ENCODE measurements around the gene MEGF6. TPM values are rescaled to one million over a fixed set of nuclear protein-coding genes. Genes with fewer than 3 reads are reported as not detected.

MEGF6 gene
- total RNA-seq, 2 donors from 2014 or later, result 83.0 to 103 TPM

DNA sequence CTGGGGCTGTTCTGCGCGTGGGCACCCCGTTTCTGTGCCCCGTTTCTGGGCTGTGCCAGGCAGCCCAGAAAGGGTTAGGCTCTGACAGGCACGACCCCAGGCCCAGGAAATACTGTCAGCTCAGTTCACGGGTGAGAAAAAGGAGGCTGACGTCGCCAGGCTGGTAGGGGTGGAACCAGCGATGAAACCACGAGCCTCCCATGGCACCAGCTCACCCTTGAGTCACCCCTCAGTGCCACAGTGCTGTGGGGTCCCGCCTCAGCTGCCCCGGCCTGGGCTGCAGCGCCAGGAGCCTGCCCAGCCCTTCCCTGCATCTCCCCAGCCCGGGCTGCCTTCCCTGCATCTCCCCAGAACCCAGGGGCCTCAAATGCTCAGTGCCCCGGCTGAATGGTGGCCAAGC is 11.5 kb downstream of the MEGF6 start:
- H3K27me3 ChIP-seq (ENCODE audit: control insufficient read depth, insufficient read depth, low read length, poor library complexity, severe bottlenecking), result no peaks in the 10 kb centered on the region
- H3K4me1 ChIP-seq (ENCODE audit: control insufficient read depth, insufficient read depth, low read length), result no peaks in the 10 kb centered on the region
- H3K9ac ChIP-seq (ENCODE audit: extremely low read depth, low read length, poor library complexity, severe bottlenecking), result no peak overlapping the region
- 84 to 91% methylated on average over 14 to 15 of the region's 15 CpGs for WGBS, 2 experiments (ENCODE audit: insufficient coverage in 1 of 2, insufficient read length in 1 of 2)
- H3K36me3 Mint-ChIP-seq (ENCODE audit: low read depth), result peaks cover 2% of the 10 kb centered on the region
- H3K27me3 Mint-ChIP-seq (ENCODE audit: insufficient read depth), result no peaks in the 10 kb centered on the region
- H3K9me3 Mint-ChIP-seq, result no peaks in the 10 kb centered on the region
- DNase-seq, result no peak
- H3K4me3 Mint-ChIP-seq, result no peak overlapping the region
- TF ChIP-seq, protein P1, sequence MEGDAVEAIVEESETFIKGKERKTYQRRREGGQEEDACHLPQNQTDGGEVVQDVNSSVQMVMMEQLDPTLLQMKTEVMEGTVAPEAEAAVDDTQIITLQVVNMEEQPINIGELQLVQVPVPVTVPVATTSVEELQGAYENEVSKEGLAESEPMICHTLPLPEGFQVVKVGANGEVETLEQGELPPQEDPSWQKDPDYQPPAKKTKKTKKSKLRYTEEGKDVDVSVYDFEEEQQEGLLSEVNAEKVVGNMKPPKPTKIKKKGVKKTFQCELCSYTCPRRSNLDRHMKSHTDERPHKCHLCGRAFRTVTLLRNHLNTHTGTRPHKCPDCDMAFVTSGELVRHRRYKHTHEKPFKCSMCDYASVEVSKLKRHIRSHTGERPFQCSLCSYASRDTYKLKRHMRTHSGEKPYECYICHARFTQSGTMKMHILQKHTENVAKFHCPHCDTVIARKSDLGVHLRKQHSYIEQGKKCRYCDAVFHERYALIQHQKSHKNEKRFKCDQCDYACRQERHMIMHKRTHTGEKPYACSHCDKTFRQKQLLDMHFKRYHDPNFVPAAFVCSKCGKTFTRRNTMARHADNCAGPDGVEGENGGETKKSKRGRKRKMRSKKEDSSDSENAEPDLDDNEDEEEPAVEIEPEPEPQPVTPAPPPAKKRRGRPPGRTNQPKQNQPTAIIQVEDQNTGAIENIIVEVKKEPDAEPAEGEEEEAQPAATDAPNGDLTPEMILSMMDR (conservative IDR thresholded peaks at IDR 0.05), result no peak
- H3K4me1 Mint-ChIP-seq, result peaks cover 11% of the 10 kb centered on the region
- H3K4me3 ChIP-seq (ENCODE audit: low read length), result no peak overlapping the region
- no peaks in the 10 kb centered on the region for H3K36me3 ChIP-seq (ENCODE audit: control insufficient read depth, insufficient read depth, low read length)
- peak overlapping the region; percentile 41 for H3K27ac ChIP-seq (ENCODE audit: low read depth, low read length)
- no peak overlapping the region for H3K27ac Mint-ChIP-seq
- H3K9me3 ChIP-seq (ENCODE audit: control insufficient read depth, low read length), result no peaks in the 10 kb centered on the region

DNA sequence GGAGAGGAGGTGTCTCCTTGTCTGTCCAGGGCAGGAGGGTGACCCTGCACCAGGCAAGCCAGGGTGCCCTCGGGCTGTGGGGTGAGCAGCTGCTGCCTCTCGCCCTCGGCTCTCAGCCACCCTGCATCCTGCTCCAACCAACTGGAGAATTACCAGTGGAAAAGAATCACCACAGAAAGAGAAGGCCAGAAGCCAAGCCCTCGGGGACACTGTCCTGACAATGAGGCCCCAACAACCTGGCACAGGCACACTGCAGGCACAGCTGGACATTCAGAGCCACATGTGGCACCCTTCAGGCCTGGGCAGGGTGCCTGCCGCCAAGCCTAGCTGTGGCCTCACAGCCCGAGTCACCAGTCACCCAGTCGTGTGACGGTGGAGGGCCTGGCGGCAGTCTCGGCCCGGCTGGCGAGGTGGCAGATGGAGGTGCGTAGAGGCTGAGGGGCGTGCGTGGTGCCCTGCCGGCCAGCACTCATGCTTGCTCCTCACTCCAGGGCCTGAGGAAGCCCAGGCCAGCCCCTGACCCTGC is 12.0 kb downstream of the MEGF6 start:
- no peaks in the 10 kb centered on the region for H3K27me3 Mint-ChIP-seq (ENCODE audit: insufficient read depth)
- 87 to 94% methylated on average over 9 to 16 of the region's 16 CpGs for WGBS, 2 experiments (ENCODE audit: insufficient coverage in 1 of 2, insufficient read length in 1 of 2)
- DNase-seq, result no peak
- no peaks in the 10 kb centered on the region for H3K9me3 Mint-ChIP-seq
- H3K4me3 ChIP-seq (ENCODE audit: low read length), result no peak overlapping the region
- TF ChIP-seq, protein P1 (conservative IDR thresholded peaks at IDR 0.05), result no peak
- no peaks in the 10 kb centered on the region for H3K36me3 ChIP-seq (ENCODE audit: control insufficient read depth, insufficient read depth, low read length)
- no peaks in the 10 kb centered on the region for H3K9me3 ChIP-seq (ENCODE audit: control insufficient read depth, low read length)
- peaks cover 2% of the 10 kb centered on the region for H3K36me3 Mint-ChIP-seq (ENCODE audit: low read depth)
- no peak overlapping the region for H3K27ac Mint-ChIP-seq
- H3K9ac ChIP-seq (ENCODE audit: extremely low read depth, low read length, poor library complexity, severe bottlenecking), result no peak overlapping the region
- H3K27ac ChIP-seq (ENCODE audit: low read depth, low read length), result peak overlapping the region; percentile 72
- peaks cover 11% of the 10 kb centered on the region for H3K4me1 Mint-ChIP-seq
- no peak overlapping the region for H3K4me3 Mint-ChIP-seq
- H3K4me1 ChIP-seq (ENCODE audit: control insufficient read depth, insufficient read depth, low read length), result no peaks in the 10 kb centered on the region
- no peaks in the 10 kb centered on the region for H3K27me3 ChIP-seq (ENCODE audit: control insufficient read depth, insufficient read depth, low read length, poor library complexity, severe bottlenecking)

DNA sequence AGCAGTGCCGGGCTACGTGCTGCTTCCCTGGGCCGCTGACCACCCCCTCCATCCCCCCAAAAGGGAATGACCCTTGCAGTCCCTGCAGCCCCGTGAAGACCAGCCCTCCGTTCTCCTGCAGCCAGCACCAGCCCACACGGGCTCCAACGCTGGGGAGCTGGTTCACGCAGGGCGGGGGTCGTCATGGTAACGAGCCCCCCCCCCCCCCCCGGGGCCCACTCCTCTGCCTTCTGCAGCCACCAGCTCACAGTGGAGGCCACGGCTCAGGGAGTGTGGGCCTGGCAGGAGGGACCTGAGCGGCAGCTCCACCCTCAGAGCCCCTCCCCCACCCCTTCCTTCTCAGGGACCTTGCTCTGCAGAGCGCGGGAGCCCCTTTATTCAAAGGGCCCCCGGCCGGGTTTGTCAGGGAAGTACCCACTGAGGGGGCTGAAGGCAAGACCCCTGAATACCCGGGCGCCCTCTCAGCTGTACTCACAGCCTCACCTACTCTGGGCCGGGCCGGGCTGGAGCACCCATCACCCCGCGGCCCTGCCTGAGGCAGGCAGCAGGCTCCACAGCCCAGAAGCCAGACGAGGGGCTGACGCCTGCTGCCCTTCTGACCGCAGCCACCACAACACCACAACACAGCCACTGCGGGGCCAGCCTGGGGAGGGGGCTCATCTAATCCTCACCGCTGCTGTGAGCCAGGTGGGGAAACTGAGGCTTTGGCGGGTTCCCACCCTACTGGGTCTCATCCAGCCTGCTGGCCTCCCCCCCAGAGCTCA is 12.6 kb downstream of the MEGF6 start:
- Histone ChIP-seq H3K4me3 (ENCODE audit: low read length) (no peak overlapping the region), H3K9me3 (ENCODE audit: control insufficient read depth, low read length) (no peaks in the 10 kb centered on the region), H3K27me3 (ENCODE audit: control insufficient read depth, insufficient read depth, low read length, poor library complexity, severe bottlenecking) (no peaks in the 10 kb centered on the region), H3K4me1 (ENCODE audit: control insufficient read depth, insufficient read depth, low read length) (no peaks in the 10 kb centered on the region), H3K27ac (ENCODE audit: low read depth, low read length) (peak overlapping the region; percentile 72), H3K9ac (ENCODE audit: extremely low read depth, low read length, poor library complexity, severe bottlenecking) (no peak overlapping the region), H3K36me3 (ENCODE audit: control insufficient read depth, insufficient read depth, low read length) (no peaks in the 10 kb centered on the region)
- Mint-ChIP-seq H3K4me3 (no peak overlapping the region), H3K36me3 (ENCODE audit: low read depth) (peaks cover 2% of the 10 kb centered on the region), H3K27ac (peak overlapping the region; percentile 55), H3K27me3 (ENCODE audit: insufficient read depth) (no peaks in the 10 kb centered on the region), H3K4me1 (peaks cover 12% of the 10 kb centered on the region), H3K9me3 (no peaks in the 10 kb centered on the region)
- DNase-seq, result no peak
- TF ChIP-seq, protein P1 (conservative IDR thresholded peaks at IDR 0.05), result no peak
- 34 to 83% methylated on average over 7 to 30 of the region's 30 CpGs for WGBS, 2 experiments (ENCODE audit: insufficient coverage in 1 of 2, insufficient read length in 1 of 2)
